SK-MEL-5 (cell line): ENCODE measurements around the gene CLEC14A. TPM values are rescaled to one million over a fixed set of nuclear protein-coding genes. Genes with fewer than 3 reads are reported as not detected.

Source experiments
- DNase-seq: peaks from one replicate; pipeline ENCODE4 v3.0.0-alpha.2; 2016; ENCODE audit warnings: low read depth, low spot score
- in situ Hi-C: cut with HindIII; loops from 2 replicates; pipeline ENCODE4 v1.10.0; 2016; ENCODE audit warnings: low sequenced_read_pairs, high pct_unique_total_duplicates, low pct_unique_long_range_greater_than_20kb
- total RNA-seq: library from RNA; depleted of rRNA; stranded (reverse); fragments of >200 nt; shearing (Covaris generic); gene quantifications from 2 replicates; pipeline ENCODE4 v1.2.3, GENCODE V29; 2014

The CLEC14A gene
- total RNA-seq, 1 experiment from 2014 or later, result not detected

DNA sequence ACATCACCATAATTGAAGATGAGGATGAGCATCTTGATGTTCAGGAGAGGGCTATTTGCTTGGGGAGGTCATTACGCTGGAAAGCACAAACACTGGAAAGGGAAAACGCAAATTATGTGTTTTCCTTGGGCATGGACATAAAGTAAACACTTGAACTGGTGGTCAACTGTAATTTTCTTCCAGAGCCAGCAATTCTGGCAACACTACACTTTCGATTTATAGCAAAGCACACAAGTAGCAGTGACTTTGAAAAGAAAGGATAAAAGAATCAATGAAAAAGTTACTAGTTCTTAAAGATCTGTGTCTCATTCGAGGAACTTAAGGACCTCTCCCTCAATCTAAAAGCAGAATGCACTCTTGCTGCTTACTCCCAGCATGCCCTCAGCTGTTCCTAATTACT lies 2.2 kb downstream of the CLEC14A start:
- in situ Hi-C loops, result no loop called here

DNA sequence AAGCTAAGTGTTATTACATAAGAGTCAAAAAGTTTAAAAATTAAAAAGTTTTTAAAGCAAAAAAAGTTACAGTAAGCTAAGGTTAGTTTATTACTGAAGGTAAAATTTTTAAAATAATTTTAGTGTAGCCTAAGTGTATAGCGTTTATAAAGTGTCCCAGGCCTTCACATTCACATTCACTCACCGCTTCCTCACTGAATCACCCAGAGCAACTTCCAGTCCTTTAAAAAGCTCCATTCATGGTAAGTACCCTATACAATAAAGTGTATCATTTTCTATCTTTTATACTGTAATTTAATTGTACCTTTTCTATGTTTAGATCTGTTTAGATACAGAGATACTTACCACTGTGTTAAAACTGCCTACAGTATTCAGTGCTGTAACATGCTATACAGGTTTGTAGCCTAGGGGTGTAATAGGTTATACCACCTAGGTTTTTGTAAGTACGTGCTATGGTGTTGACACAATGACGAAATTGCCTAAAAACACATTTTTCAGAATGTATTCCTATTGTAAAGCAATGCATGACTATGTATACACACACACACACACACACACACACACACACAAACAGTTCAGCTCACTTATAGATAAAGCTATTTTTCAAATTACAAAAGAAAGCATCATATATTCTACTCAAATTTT lies 3.7 kb downstream of the CLEC14A start:
- in situ Hi-C loops, result no loop called here
- no peak for DNase-seq

More for the DNA sequence above, 2.2 kb downstream of the CLEC14A start:
- DNase-seq, result no peak

DNA sequence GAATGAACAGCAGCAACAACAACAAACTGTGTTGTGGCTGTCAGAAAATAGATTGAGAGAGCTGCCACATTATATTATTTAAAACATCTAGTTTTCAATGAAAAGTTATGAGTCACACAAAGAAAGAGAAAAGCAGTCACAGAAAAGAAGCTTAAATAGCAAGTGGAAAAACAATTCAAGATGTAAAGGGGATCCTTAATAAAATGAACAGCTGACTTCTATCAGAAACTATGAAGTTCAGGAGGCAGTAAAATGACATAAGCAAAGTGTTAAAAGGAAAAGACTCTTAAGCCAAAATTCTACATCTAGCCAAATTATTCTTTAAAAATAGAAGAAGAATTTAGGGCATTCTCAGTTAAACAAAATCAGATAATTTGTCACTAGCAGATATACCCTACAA lies 5.6 kb downstream of the CLEC14A start:
- in situ Hi-C loops, result no loop called here
- DNase-seq, result no peak

DNA sequence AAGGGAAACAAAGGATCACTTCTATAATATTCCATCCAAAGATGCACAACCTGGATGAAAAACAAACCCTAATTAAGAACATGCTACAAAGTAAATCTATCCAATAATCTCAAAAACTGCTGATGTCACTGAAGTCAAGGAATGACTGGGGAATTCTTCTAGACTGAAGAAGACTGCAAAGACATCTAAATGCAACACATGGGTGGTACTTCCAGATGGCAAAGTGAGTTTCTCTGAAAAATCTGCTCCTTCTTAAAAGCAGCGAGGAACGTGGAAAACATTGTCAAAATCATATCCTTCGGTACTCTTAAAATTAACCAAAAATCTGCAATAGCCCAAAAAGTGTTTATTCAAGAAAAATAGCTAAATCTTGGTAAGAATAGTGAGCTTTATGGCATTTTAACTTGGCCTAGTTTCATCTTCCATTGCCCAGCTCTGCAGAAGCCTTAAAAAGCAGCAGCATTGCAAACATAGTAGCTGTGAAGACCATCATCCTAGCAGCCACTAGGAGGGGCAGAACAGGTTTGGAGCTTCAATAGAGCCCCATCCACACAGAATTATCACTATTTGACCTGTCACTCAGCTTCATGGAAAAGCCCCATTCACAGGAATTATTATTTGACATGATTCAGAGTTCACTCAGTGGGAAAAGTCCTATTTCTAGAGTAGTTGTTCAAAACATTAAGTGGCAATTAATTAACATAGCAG lies 7.4 kb downstream of the CLEC14A start:
- peak; percentile 3 for DNase-seq
- in situ Hi-C loops, result no loop called here

DNA sequence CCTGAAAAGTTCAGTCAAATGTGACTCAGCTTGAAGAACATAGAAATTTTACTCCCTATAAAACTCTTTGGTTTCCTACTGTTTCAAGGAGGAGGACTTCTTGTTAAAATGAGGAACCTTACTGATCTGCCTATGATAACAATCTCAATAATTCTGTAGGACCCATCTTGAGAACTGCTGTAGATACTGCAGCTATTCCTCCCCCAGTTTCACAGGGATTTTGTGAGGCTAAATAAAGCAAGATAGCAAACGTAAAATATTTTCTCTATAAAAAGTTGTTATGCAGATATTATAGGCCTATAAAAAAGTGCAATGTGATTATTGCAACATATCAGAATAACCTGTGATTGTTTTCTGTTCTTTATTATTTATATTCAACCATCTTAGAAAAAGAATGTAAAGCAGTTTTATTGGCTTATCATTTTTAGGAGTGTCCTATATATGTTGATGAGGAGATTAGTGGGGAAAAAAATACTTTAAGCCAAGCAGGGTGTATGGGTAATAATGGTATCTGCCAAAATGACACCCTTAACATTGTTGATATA lies 12.1 kb downstream of the CLEC14A start:
- in situ Hi-C loops, result no loop called here

DNA sequence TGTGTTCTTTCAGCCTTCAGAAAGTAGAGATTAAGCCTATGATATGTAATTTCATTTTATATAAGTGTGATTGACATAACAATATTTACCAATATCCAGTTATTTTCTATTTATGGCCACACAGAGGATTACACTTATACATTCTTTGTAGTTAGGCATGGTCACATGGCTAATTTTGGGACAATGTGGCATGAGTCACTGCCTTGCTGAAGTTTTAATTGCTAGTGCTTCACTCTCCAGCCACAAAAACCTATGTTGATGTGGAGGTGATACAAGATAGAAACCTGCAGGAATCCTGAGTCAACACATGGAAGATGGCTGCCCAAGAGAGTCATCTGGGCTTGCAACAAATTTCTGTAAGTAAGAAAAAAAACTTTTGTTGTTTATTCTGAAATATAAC lies 17.0 kb downstream of the CLEC14A start:
- DNase-seq, result no peak
- in situ Hi-C loops, result no loop called here

More for the DNA sequence above, 12.1 kb downstream of the CLEC14A start:
- DNase-seq, result no peak

DNA sequence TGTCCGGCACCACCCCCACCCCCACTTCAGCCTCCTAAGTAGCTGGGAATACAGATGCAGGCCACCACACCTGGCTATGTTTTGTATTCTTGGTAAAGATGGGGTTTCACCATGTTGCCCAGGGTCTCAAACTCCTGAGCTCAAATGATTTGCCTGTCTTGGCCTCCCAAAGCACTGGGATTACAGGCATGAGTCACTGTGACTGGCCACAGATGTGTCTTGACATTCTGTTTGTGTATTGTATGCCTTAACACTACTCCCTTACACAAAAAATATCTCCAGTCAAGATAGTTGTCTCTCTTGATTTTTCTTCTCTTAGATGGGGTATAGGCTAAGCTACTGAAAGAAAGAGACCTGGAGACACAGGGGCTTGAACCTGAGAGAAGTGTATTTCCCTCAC lies 17.6 kb downstream of the CLEC14A start:
- no peak for DNase-seq
- in situ Hi-C loops, result no loop called here

DNA sequence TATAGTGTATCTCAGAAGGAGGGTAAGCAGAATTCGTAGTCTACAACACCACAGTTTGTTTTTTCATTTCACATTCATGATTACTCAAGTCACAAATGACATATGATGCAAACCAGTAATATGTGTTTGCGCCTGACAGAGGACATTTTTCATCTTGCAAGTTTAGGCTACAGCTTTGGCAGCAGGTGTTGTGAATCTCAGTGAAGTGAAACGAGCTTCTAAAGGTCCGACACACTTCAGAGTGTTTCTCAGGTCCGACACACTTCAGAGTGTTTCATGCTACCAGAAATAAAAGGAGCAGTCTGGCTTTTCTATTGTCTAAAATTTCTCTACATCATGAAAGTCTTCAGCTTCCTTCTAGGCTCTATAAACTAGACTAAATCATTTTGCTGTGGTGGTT lies 22.7 kb downstream of the CLEC14A start:
- no peak for DNase-seq
- in situ Hi-C loops, result no loop called here

DNA sequence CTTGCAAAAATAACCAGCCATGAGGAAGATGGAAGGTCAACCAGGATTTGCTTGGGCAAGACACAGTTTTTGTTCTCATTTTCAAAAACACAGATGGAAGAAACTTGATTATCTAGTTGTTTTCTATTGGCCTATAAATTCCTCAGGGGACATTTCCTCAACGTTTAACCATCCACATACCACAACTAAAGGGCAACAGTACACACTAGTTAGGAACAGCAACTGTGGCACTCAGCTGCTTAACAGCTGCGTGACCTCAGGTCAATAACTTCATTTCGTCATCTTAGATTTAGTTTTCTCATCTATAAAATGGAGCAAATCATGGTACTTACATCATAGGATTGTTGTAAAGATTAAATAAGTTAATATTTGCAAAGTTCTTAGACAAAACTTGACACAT lies 29.5 kb downstream of the CLEC14A start:
- DNase-seq, result no peak
- in situ Hi-C loops, result no loop called here

DNA sequence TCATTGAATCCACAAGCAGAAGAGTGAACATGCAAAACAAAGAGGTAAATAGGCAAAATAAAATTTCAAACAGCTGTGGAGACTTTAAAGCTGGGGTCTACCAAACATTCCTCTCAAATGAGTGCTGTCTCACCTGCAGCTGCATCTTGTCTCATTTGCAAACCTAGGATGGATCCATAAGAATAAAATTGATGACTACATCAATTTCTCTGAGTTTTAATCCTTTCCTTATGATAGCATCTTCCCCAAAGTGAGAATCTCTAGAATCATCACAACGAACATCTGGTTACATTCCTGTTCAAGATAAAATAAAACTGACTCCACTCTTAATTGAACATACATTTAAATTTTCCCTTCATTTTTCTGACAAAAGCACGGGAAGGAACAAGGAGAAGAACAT lies 29.9 kb downstream of the CLEC14A start:
- in situ Hi-C loops, result no loop called here
- DNase-seq, result no peak

DNA sequence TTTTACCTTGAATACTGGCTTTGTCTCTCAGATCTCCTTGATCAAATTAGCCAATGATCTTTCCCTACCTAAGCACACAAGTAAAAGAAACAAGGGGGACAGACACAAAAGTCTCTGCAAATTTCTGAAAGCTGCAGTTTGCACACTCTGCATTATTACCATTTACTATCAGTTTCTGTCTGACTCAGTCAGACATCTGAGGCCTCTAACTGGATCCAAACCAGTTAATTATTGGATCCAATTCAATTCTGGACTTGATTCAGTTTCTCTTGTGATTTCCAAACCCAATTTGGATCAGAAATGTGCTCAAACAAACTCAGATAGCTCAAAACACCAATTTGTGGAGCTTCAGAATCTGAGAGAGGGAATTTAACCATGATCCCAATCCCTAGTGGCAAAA lies 31.6 kb downstream of the CLEC14A start:
- in situ Hi-C loops, result no loop called here
- no peak for DNase-seq

DNA sequence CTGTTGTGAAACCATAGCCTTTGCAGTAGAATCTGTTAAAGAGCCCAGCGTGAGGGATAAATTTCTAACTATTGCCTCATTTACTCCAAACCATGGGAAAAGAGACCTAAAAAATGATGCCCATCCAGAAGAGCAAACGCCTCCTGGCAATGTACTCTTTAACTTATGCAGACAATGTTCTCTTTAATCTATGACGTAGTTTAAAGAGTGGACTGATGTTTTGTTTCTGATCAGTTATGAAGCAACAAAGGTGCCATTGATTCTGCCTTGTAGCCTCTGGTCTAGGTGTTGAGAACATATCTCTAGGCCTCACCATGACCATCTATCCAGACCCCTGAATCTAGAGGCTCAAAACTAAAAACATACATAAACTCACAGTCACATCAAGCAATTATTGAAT lies 34.8 kb downstream of the CLEC14A start:
- peak; percentile 76 for DNase-seq
- in situ Hi-C loops, result no loop called here

DNA sequence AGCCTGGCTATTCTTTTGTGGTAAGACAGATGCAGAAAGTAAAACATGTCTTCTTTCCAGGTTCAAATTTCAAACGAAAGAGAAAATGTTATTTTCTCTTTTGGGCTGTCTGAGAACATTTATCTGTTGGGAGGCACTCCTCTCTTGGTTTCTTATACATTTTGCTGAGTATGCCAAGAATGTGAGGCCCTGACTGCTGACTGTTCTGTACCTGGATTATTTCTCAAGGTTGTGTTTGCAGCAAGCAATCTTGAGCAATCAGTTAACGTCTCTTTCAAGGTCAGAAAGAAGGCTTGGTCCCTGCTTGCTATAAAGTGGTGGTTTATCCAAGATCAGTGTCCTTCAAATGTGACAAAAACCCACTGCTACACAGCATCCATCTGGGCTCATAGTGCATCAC lies 38.3 kb downstream of the CLEC14A start:
- in situ Hi-C loops, result no loop called here
- no peak for DNase-seq

DNA sequence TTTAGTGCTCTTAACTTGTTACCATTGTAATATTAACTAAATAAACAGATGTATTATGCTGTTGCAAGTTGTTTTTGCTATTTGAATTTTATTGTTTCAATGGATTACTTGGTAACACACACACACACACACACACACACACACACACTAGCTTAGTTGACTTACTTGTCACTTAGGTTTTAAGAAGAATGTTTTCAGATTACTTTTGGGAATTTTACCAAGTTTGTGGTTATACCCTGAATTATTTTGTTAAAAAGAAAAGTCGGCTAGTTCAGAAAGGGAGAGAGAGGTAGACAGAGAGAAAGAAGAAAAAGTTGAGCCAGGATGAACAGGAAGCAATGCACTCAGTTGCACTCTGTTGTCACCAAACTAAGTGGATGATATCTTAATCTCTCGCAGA lies 42.9 kb downstream of the CLEC14A start:
- no peak for DNase-seq
- in situ Hi-C loops, result no loop called here

DNA sequence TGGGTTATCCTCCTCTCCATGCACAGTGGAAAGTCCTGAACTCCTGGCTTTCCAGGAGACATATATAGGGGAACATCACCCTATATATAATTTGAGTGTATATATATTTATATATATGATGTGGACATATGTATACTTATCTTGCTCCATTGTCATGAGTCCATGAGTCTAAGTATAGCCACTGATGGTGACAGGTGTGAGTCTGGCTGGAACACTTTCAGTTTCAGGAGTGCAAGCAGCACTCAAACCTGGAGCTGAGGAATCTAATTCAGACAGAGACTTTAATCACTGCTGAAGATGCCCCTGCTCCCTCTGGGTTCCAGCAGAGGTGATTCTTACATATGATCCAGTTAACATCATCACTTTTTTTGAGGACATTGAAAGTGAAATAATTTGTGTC lies 43.8 kb downstream of the CLEC14A start:
- in situ Hi-C loops, result no loop called here

DNA sequence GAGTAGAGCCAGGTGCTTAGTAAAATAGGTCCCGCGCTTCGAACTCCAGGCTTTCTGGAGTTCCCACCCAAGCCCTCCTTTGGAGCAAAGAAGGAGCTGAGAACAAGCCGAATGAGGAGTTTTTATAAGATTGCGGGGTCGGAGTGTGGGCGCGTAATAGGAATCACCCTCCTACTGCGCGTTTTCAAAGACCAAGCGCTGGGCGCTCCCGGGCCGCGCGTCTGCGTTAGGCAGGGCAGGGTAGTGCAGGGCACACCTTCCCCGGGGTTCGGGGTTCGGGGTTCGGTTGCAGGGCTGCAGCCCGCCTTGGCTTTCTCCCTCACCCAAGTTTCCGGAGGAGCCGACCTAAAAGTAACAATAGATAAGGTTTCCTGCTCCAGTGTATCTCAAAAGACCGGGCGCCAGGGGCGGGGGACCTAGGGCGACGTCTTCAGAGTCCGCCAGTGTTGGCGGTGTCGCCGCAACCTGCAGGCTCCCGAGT lies 44.6 kb downstream of the CLEC14A start:
- in situ Hi-C loops, result no loop called here
- DNase-seq, result no peak

More for the DNA sequence above, 43.8 kb downstream of the CLEC14A start:
- no peak for DNase-seq

DNA sequence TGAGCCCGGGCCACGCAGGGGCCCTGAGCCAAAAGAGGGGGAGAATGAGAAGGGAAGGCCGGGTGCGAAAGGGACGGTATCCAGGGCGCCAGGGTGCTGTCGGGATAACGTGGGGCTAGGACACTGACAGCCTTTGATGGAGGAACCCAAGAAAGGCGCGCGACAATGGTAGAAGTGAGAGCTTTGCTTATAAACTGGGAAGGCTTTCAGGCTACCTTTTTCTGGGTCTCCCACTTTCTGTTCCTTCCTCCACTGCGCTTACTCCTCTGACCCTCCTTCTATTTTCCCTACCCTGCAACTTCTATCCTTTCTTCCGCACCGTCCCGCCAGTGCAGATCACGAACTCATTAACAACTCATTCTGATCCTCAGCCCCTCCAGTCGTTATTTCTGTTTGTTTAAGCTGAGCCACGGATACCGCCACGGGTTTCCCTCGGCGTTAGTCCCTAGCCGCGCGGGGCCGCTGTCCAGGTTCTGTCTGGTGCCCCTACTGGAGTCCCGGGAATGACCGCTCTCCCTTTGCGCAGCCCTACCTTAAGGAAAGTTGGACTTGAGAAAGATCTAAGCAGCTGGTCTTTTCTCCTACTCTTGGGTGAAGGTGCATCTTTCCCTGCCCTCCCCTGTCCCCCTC lies 45.2 kb downstream of the CLEC14A start:
- in situ Hi-C loops, result no loop called here
- no peak for DNase-seq
